ENCODE results near the gene PRKG2. TPM values are rescaled to one million over a fixed set of nuclear protein-coding genes. Genes with fewer than 3 reads are reported as not detected.

Gene PRKG2
- total and polyA plus RNA-seq, 2 donors (not counting 3 experiments of a cell fraction or from before 2014, with no cell fraction given) = not detected

DNA sequence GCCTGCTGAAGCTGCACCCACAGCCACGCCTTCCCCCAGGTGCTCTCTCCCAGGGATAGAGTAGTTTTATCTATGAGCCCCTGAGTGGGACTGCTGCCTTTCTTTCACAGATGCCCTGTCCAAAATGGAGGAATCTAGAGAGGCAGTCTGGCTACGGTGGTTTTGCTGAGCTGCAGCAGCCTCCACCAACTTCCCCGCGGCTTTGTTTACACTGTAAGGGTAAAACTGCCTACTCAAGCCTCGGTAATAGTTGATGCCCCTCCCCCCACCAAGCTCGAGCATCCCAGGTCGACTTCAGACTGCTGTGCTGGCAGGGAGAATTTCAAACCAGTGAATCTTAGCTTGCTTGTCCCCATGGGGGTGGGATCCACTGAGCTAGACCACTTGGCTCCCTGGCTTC, 84.5 kb downstream of the PRKG2 start:
- ChIA-PET POLR2A (no interaction called here), CTCF (no interaction called here)
- no peaks in the 10 kb centered on the region for H3K9me3 ChIP-seq (replicated peaks; ENCODE audit: control insufficient read depth, insufficient read depth, low read length)
- TF ChIP-seq GATA2 (IDR thresholded peaks at IDR 0.05; ENCODE audit: insufficient read depth, insufficient read length, low read depth, low read length) = no peak
- no peak for TF ChIP-seq POLR2AphosphoS5 (IDR thresholded peaks at IDR 0.05; ENCODE audit: insufficient read depth, low read depth, low read length)
- no peak for TF ChIP-seq EZH2 (IDR thresholded peaks at IDR 0.05; ENCODE audit: borderline replicate concordance, low read depth, low read length, severe bottlenecking)
- TF ChIP-seq, protein P1, sequence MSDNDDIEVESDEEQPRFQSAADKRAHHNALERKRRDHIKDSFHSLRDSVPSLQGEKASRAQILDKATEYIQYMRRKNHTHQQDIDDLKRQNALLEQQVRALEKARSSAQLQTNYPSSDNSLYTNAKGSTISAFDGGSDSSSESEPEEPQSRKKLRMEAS (IDR thresholded peaks at IDR 0.05; ENCODE audit: insufficient read depth, insufficient read length) = no peak
- no peak for TF ChIP-seq MYC (IDR thresholded peaks at IDR 0.05; ENCODE audit: low read depth, low read length)
- TF ChIP-seq, protein P2, sequence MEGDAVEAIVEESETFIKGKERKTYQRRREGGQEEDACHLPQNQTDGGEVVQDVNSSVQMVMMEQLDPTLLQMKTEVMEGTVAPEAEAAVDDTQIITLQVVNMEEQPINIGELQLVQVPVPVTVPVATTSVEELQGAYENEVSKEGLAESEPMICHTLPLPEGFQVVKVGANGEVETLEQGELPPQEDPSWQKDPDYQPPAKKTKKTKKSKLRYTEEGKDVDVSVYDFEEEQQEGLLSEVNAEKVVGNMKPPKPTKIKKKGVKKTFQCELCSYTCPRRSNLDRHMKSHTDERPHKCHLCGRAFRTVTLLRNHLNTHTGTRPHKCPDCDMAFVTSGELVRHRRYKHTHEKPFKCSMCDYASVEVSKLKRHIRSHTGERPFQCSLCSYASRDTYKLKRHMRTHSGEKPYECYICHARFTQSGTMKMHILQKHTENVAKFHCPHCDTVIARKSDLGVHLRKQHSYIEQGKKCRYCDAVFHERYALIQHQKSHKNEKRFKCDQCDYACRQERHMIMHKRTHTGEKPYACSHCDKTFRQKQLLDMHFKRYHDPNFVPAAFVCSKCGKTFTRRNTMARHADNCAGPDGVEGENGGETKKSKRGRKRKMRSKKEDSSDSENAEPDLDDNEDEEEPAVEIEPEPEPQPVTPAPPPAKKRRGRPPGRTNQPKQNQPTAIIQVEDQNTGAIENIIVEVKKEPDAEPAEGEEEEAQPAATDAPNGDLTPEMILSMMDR (IDR thresholded peaks at IDR 0.05; ENCODE audit: extremely low read depth in 1 of 2, insufficient read depth in 1 of 2, low read depth in 1 of 2, low read length in 2 of 2) = no peak
- no peak for TF ChIP-seq JUN (IDR thresholded peaks at IDR 0.05; ENCODE audit: borderline replicate concordance, insufficient read depth, insufficient read length, low read depth)
- no peak for TF ChIP-seq POLR2A (IDR thresholded peaks at IDR 0.05; ENCODE audit: low read depth, low read length)
- no peak for TF ChIP-seq FOS (IDR thresholded peaks at IDR 0.05; ENCODE audit: borderline replicate concordance, insufficient read depth, low read length)
- no peaks in the 10 kb centered on the region for H3K9me1 ChIP-seq (replicated peaks; ENCODE audit: control insufficient read depth, extremely low read depth, insufficient read depth, low read length)
- H3K27me3 ChIP-seq (ENCODE audit: control insufficient read depth in 2 of 2, insufficient read depth in 2 of 2, low read length in 2 of 2) = no peaks in the 10 kb centered on the region
- DNase-seq (ENCODE audit: low read depth, low spot score) = no peak
- H3K4me3 ChIP-seq (replicated peaks in 1 of 3; ENCODE audit: insufficient read depth in 1 of 3, low read depth in 1 of 3, low read length in 3 of 3) = no peak overlapping the region
- intact Hi-C loops (cut with micrococcal nuclease) (no loop called here), dilution Hi-C loops (cut with MboI; ENCODE audit: extremely low pct_ligation_motif_present, low sequenced_read_pairs) (no loop called here)
- no peak overlapping the region for H3K4me2 ChIP-seq (ENCODE audit: insufficient read depth, low read length)
- H3K27ac ChIP-seq (ENCODE audit: insufficient read depth, low read depth, low read length) = no peak overlapping the region
- H3K36me3 ChIP-seq (ENCODE audit: control insufficient read depth in 2 of 2, extremely low read depth in 1 of 2, insufficient read depth in 2 of 2, low read length in 2 of 2) = no peaks in the 10 kb centered on the region
- H3K9ac ChIP-seq (replicated peaks; ENCODE audit: extremely low read depth, insufficient read depth, low read length) = no peak overlapping the region
- FAIRE-seq = no peak
- BruUV-seq (replicated peaks) = no TSS peak
- no peak overlapping the region for H2AFZ ChIP-seq (ENCODE audit: low read depth, low read length)
- no peaks in the 10 kb centered on the region for H3K79me2 ChIP-seq (ENCODE audit: control insufficient read depth, insufficient read depth, low read length)
- no peaks in the 10 kb centered on the region for H4K20me1 ChIP-seq (replicated peaks; ENCODE audit: control insufficient read depth, extremely low read depth, insufficient read depth, low read length)
- no peaks in the 10 kb centered on the region for H3K4me1 ChIP-seq (ENCODE audit: control insufficient read depth, extremely low read depth, insufficient read depth, low read length)

All from endothelial cell of umbilical vein (primary cell).